Mesodermal cell (in vitro differentiated cells): ENCODE results near the gene CNPY1.

Source experiments
- H3K27ac ChIP-seq: 2 replicates; pipeline ENCODE4 v1.7.0; 2013; ENCODE audit warnings: mild to moderate bottlenecking, low read depth, low read length, moderate library complexity; ENCODE audit not compliant: severe bottlenecking
- H3K36me3 ChIP-seq: 2 replicates; pipeline ENCODE4 v1.7.1; 2013; ENCODE audit warnings: mild to moderate bottlenecking, low read length, moderate library complexity; ENCODE audit not compliant: control insufficient read depth, insufficient read depth
- H3K4me1 ChIP-seq: one replicate; pipeline ENCODE4 v1.7.1; 2013; ENCODE audit warnings: mild to moderate bottlenecking, low read length; ENCODE audit not compliant: insufficient read depth, control insufficient read depth, poor library complexity, severe bottlenecking
- H3K4me3 ChIP-seq: 2 replicates; pipeline ENCODE4 v1.7.0; 2013; ENCODE audit warnings: low read length, control low read depth, mild to moderate bottlenecking; ENCODE audit not compliant: insufficient read depth, poor library complexity, severe bottlenecking; ENCODE audit errors: extremely low read depth
- H3K9me3 ChIP-seq: 2 replicates; pipeline ENCODE4 v1.7.1; 2013; ENCODE audit warnings: mild to moderate bottlenecking, low read length, moderate library complexity; ENCODE audit not compliant: control insufficient read depth
- WGBS, 2 experiments: methylation state at CpG; one replicate each; pipeline ENCODE4 v1.1.5; 2013; ENCODE audit warnings: missing lambda C conversion rate in 2 of 2; ENCODE audit not compliant: insufficient coverage in 2 of 2; 5-methylcytosine and 5-hydroxymethylcytosine counted together

CNPY1 gene

DNA sequence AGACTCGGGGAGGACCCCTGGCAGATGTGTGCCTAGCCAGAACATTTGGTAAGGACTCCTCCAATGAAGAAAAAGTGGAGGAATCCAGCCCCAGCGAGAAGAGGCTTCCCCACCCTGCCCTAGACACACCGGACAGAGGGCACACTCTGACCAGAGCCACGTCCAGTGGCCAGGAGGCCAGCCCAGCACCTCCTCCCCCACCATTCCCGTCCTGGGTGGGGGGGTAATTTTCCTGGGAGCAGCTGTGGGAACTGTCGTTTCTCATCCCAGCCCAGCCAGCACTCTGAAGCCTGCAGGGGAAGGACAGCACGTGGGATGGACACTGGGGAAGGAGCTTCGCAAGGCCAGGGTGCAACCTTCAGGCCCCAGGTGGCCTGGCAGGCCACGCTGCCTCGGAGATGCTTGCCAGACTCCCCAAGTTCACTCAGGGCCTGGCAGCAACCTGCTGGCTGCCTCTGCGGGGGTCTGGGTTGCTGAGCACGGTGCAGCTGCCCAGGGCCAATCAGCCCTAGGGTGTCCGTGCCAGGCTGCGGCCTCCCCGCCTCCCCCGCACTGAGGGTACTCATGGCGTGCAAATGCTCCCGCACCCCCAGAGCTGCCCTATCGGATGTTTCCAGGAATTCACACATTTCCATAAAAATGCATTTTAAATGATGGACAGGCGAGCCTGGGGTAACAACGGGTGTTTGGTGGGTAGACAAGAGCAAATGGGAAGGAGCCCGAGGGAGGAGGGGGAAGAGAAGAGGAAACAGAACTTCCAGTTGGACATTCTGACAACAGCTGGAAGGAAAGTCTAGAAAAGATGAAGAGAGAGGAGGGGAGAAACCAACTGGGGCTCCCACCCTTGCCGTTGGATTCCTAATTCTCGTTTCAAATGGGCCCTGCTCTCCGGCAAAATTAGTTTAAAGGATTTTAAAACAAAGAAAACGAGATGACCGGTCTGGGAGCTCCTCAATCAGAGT is 90.3 kb downstream of the CNPY1 start:
- H3K9me3 ChIP-seq: no peaks in the 10 kb centered on the region
- peaks cover 5% of the 10 kb centered on the region for H3K4me1 ChIP-seq
- 2 to 3% methylated on average over 20 to 21 of the region's 27 CpGs for WGBS, 2 experiments
- H3K4me3 ChIP-seq: no peak overlapping the region
- no peaks in the 10 kb centered on the region for H3K36me3 ChIP-seq
- H3K27ac ChIP-seq: no peak overlapping the region

DNA sequence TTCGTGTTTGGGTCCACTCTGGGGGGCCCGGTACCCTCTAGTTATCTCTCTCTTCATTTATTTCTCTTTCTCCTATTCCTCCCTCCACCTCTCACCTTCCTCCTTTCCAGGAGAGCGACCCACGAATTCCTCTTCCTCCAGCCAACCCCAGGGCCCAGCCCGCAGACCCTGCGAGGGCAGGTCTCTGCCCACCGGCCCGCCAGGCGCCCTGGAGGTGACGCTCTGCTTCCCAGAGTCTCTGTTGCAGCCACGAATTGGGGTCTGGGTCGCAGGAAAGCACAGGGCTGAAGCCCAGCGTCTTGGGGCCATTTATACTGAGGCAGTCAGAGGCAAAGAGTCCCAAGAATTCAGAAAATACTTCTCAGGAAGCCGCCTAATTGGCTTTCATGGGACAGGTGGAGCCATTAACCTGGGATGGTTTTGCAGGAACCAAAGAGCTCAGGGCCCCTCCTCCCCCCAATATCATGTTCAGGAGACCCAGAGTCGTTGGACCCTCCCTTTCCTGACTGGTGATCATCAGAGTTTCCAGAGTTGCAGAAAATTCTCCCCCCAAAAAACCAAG is 91.1 kb downstream of the CNPY1 start:
- WGBS, 2 experiments: 0 to 2% methylated on average over 7 to 15 of the region's 15 CpGs
- H3K36me3 ChIP-seq: no peaks in the 10 kb centered on the region
- no peaks in the 10 kb centered on the region for H3K9me3 ChIP-seq
- H3K27ac ChIP-seq: no peak overlapping the region
- H3K4me1 ChIP-seq: peaks cover 5% of the 10 kb centered on the region
- H3K4me3 ChIP-seq: no peak overlapping the region

DNA sequence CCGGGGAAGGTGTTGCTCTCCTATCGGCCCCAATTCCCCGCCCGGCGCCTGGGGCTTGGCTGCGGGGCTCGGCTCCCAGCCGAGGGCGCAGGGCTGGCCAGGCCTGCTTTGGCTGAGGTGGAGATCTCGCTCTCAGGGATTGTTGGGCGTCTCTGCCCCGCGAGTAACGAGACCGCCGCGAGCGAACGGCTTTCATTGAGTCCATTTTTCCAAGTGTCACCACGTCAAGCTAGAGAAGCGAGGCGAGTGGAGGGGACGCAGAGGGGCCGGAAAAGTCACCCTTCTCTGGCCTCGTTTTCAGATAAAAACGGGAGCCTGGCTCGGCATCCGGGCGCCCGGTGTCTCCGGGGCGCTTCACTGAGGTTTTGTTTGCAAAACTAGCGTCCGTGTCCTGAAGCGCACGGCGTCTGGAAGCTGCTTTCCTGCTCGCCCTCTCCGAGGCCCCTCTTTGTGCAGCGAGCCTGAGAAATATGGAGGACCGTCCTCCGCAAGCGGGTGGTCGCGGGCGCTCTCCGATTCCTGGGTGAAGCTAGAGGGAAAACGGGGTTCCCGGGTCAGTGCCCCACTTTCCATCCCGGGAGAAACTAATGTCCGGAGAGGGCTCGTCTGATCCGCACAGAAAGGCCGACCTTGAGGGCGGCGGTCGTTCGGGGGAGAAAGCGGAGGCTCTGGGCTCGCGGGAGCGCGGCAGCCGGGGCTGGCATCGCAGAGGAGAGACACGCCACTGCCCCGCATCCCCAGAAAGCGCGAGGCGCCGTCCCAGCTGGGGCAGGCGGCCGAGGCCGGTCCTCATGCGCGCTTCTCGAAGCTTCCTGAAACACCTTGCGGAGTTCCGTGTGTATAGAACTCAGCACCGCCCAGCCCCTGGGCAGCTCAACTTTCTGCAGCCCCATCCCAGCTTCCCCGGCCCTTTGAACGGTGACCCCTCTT is 91.9 kb downstream of the CNPY1 start:
- WGBS, 2 experiments: 1% methylated on average over 69 to 78 of the region's 82 CpGs
- Histone ChIP-seq H3K27ac (no peak overlapping the region), H3K9me3 (no peaks in the 10 kb centered on the region), H3K36me3 (no peaks in the 10 kb centered on the region), H3K4me1 (peaks cover 5% of the 10 kb centered on the region), H3K4me3 (no peak overlapping the region)

DNA sequence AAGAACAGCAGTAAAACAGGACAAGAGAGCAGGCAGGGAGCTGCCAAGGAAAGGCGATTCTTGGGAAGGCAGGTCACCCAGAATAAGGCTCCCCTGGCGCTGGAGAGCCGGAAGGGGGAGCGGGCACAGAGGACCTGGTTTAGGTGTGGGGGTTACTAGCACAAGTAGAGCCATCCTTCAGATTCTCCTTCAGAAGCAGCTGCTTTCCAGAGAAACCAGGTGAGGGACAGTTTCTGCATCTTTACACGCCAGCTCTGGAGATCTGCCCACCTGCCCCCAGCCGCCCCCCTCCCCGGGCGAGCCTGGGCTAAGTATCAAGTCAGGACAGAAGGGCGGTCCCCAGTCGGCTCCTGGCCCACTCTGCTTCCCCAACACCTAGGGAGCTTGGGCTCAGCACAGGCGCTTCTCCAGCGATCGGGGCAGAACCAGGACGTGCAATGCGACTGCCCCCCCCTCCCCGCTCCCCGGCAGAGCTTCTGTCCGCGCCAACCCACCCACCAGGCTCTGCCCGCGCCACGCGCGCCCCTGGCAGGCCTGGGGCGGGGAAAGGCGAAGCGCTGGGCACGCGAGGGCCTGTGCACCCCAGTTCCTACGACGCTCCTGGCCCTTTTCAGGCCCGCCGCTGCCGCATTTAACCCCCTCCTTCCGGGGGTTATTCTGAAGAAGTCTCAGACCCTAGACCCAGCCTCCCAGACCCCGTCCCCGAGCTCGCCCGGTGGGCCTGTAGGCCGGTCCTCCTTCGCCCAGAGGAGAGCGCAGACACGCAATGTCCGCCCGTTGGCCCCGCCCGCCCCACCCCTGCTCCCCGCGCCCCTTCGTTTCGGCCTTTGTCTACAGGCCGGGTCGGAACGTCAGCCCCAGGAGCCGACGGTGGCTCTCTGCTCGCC is 92.8 kb downstream of the CNPY1 start:
- WGBS, 2 experiments: 1% methylated on average over 41 to 43 of the region's 57 CpGs
- Histone ChIP-seq H3K36me3 (no peaks in the 10 kb centered on the region), H3K4me3 (no peak overlapping the region), H3K4me1 (peaks cover 5% of the 10 kb centered on the region), H3K27ac (no peak overlapping the region), H3K9me3 (no peaks in the 10 kb centered on the region)

DNA sequence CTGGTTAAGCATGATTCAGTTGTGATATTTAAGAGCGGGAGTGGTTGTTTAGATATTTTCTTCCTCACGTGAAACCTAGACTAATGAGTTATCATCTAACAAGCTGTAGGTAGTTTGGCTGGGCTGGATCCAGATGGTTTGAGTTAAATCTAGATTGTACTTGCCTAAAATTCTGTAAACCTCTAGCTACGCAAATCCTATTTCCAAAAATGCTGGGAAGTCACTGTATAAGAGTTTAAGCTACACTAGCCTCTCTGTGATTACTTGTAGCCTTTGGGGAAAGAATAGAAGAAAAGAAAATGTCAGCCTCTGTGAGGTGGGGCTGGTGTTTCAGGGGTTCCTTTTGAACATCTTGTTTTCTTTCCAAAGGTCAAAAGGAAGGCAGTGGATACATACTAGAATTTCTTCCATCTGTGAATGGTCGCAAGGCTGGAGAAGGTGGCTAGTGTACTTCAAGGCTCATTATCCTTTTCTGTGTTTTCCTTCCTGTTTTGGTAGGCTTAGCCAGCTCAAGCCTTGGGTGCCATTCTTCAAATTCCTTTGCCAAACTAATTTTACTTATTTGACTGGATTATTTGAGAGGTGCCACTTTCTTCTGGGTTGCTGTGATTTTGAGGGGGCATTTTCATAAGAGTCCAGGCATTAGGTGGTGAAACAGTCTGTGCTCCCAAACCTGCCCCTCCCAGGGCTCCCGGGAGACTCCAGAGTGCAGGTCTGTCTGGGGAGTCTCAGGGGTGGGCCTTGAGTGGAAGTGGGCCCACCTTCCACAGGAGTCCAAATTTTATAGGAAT is 93.7 kb downstream of the CNPY1 start:
- Histone ChIP-seq H3K4me3 (no peak overlapping the region), H3K4me1 (peaks cover 5% of the 10 kb centered on the region), H3K27ac (no peak overlapping the region), H3K9me3 (no peaks in the 10 kb centered on the region), H3K36me3 (no peaks in the 10 kb centered on the region)
- 11 to 13% methylated on average over 1 to 2 of the region's 5 CpGs for WGBS, 2 experiments

DNA sequence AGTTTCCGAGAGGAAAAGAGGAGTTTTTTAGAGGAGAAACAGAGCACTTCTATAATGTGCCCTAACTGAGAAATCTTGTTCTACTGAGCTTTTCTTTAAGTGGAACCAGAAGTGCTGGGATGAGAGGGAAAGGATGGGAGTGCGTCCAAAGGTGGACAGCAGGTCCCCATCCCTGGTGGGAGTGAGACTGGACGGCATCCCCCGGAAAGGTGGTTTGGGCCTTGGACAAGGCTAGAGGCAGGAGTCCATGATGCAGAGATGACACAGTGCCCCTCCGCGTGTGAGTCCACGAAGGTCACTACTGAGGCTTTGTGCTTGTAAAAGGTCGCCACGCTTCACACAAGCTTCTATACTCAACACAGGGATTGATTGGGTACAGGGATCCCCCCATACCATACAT is 94.5 kb downstream of the CNPY1 start:
- Histone ChIP-seq H3K4me1 (peaks cover 5% of the 10 kb centered on the region), H3K9me3 (no peaks in the 10 kb centered on the region), H3K27ac (no peak overlapping the region), H3K36me3 (no peaks in the 10 kb centered on the region), H3K4me3 (no peak overlapping the region)
- 7 to 8% methylated on average over 4 to 7 of the region's 9 CpGs for WGBS, 2 experiments
